Activated CD4-positive, CD25-positive, alpha-beta regulatory T cell treated with anti-CD3 and anti-CD28 coated beads, Interleukin-2, amount 50 U/mL, for 24 hours (primary cell): ENCODE data around the gene PPIL4.
A peak's percentile ranks its signal among the peaks of the same experiment; 100 is the strongest.
"Not testable (repeated sequence)": the region's sequence is repeated elsewhere in the genome, so short reads cannot be mapped to it uniquely, and the experiment has no call there.

Experiments used
- ATAC-seq, 2 donors: fragments of 150-1000 bp; cut with Tn5 transposase; one replicate each; pipeline ENCODE4 v1.10.0; 2021; ENCODE audit warnings: mild to moderate bottlenecking in 1 of 2, moderate library complexity in 1 of 2

Gene PPIL4

DNA sequence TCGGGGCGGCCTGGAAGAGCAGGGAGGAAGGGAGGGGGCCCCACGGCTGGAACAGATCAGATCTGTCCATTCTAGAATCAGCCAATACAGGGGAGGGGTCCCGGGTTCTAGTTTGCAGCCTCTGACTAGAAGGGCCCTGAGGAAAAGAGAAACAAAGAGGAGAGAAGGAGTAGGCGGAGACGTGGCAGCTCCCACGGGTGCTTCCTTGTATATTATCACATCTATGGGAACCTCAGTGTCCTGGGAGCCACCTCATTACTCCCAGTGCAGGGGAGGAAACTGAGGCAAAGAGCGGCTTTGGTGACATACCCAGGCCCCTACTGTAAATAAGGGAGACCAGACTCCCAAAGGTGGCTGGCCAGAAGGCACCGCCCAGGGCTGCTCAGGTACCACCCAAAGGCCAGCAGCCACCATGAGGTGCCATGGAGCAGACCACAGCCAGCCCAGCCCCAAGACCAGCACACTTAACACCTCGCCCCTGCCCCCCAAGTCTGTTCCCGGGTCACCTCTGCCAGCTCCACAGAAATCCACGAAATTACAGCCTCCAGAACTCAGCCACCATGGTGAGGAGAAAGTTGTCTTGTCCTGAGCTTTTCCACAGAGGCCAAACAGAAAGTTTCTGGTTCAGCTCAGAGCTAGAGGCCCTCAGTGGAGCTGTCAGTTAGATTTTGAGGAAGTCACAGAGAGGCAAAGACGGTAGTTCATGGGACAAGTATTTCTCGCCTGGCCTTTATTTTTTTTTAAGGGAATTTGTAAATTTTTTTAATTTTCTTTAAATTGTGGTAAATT, 63.1 kb downstream of the PPIL4 start:
- ATAC-seq, result no peak

DNA sequence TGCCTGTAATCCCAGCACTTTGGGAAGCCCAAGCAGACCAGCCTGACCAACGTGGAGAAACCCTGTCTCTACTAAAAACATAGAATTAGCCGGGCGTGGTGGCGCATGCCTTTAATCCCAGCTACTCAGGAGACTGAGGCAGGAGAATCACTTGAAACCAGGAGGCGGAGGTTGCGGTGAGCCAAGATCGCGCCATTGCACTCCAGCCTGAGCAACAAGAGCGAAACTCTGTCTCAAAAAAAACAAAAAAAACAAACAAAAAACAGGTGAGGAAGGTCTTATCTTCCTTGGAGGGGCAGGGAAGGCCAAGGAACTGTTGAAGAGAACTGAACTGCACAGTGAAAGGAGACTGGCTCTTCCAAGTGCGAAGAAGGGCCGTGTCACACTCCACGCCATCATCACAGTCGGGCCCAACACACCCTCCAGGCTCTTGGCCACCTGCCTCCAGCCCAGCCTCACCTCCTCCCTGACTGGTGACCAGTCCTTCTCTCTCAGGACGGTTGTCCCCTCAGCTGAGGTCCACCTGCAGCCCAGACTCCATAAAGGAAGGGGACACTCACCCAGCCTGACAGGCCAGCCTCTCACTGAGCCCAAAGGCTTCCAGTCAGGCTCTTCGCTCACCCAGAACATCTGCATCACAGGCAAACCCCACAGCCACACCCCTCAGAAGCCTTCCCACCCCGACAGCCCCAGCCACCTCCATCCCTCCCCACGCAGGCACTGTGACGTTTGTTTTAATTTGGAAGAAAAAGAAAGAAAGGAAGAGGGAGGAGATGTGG, 65.2 kb downstream of the PPIL4 start:
- ATAC-seq, result peak; percentile 21 to 27

DNA sequence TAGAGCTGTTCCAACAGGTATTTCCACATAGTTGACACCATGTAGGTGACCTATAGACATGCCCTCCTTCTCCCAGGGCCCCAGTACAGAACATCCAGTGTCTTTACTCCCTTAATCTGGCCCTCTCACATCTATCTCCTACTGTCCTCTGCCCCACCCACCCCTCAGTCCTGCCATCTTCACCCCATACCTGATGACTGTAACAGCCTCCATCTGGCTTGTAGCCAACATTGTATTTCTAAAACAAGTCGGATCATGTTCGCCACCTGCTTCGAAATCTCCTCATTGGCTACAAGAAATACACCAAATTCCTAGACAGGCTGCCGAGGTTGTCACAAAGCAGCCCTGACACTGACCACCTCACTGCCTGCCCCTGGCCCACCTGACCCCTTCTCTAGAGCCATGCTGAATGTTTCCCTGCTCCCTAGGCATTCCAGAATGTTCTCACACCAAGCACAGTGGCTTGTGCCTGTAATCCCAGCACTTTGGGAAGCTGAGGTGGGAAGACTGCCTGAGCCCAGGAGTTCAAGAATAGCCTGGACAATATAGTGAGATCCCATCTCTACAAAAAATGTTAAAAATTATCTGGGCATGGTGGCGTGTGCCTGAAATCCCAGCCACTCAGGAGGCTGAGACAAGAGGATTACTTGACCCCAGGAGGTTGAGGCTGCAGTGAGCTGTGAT, 67.1 kb downstream of the PPIL4 start:
- ATAC-seq, result no peak

DNA sequence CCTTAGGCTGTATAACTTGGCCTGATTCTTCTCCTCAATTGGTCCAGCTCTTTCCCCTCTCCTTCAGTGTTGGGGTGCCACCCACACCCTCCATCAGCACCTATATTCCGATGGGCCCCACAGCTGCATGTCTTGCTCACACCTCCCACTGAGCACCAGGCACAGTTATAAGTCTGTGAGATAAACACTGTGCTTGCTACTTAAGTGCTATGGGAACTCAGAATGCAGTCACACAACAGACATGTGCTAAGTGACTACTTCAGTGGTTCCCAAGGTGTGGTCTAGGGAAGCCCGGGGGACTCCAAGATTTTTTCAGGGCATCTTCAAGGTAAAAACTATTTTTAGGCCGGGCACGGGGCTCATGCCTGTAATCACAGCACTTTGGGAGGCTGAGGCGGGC, 68.3 kb downstream of the PPIL4 start:
- ATAC-seq, result peak; percentile 18 to 37

DNA sequence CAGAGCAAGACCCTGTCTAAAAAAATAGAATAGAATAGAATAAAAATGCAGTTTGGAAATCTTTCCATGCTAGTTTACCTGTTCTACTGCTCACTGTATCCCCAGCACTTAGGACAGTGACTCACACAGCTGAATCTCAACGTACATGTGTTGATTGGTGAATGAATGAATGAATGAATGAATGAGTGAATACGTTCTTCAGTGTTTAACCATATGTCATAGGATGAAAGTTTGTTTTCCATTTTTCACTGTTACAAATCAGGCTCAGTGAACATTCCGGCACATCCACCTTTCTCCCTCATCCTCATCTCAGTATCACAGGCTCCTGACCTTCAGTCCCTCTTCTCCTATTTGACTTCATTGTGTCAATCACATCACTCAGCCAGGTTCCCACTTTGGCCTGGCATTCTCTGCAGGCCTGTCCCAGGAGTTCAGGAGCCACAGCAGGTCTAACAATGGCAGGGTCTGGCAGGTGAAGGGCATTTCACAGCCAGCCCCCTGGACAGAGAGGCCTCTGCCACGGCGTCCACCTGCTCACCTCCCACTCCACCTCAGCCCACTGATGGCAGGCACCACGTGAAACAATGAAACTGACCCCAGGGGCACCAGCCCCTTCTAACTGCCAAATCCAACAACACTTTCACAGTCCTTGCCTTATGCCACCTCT, 68.9 kb downstream of the PPIL4 start:
- ATAC-seq, result no peak

DNA sequence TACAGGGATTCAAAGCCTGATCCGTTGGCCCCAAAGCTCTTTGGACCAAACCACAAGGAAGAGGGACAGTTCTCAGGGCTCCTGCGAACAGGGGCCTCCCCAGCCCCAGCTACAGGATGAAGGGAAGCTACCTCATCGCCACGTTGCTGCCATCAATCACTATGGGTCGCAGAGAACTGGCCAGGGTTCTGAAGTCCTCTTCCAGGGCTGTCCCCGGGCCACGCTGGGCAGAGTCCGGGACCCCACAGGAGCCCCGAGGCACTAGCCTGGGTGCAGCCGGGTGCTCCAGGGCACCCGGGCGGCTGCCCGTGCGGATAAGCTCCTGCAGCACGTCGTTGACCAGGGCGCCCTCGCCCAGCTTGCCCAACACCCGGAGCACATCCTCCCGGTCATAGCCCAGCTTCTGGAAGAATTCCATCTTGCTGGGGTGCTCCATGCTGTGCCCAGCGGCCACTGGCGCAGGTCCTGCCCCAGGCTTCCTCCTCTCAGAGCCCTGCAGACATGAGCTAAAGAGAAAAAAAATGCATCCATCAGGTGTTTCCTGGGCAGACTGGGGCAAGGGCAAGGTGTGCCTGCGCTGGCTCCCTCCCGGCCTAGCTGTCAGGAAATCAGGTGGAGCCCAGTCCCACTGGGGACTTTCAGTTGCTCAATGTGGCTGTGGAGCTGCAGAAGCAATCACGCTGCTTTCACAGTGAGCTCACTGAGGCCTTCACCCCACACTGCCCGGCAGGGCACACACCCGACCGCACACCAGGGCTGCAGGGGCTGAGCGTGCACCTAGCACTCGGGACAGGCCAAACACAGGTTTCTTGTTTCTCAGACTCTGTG, 71.5 kb downstream of the PPIL4 start:
- ATAC-seq, result no peak

DNA sequence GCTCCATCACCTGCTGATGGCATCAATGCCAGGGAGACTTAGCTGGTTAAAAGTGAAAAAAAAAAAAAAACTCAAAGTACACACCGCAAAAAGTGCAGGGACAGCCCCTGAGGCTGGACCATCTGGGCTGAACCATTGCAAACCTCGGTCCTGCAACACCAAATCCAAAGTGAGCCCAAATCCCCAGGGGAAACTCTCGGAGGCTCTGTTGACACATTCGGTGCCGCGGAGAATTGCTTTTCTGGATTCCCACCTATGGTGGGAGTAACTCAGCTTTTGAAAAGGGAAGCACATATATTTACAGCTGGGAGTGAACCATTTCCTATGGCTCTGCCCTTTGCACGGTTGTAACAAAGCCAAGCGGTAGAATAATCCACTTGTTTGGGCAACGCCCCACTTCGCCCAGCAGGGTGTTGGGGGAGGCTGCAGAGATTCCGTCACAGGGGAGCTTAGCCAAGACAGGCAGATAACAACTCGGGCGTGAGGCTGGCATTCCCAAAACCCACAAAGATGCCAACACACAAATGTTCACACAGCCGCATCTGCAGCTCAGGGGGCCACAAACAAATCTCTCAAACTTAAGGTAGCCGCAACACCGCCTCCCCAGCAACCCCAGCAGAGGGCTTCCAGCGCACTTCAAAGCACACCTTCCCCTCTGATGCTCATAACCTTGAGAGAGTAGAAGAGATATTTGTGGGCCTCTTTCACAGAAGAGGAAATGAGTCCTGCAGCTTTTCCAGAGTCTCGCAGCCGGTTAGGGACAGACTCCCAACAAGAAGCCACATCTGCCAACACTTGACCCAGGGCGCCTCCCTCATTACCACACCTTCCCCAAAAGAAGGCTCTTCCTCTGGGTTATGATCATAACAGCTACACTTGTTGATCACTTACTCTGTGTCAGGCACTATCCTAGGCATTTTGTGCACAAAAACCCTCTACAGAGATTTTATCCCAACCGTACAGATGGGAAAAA, 72.5 kb downstream of the PPIL4 start:
- no peak for ATAC-seq

DNA sequence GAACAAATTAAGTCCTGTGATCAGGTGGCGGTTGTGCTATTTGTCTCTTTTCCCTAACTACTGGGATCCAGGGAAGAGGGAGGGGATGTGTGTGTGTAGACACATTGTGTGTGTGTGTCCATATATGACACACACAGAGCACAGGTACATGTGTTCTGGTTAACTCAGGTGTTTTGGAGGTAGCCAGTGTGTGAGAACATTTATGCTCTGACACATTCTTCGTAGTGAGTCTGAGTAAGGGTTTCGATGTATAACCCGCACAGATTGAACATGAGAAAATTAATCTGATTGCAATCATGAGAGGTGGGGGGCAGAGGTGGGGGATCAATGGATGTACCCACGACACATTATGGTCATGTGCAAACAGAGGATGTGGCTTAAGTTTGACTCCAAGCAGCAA, 73.6 kb downstream of the PPIL4 start:
- peak; percentile 78 to 82 for ATAC-seq

DNA sequence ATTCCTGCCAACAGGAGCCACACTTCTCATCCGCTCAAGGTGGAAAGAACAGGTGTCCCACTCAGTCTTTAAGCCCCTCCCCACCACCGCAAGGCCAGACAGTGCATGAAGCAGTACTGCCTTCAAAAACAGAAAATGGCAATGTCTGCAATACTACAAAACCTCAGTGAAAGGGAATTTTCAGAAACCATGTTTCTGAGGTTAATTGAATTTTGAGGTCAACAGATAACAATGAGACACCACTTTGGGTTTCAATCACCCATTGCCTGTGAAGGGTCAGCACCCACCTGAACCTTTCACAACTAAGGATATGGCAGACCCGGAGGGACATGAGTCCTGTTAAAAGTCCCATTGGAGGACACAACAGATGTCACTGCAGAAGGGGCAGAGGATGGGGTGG, 74.0 kb downstream of the PPIL4 start:
- ATAC-seq, result peak; percentile 54 to 60

DNA sequence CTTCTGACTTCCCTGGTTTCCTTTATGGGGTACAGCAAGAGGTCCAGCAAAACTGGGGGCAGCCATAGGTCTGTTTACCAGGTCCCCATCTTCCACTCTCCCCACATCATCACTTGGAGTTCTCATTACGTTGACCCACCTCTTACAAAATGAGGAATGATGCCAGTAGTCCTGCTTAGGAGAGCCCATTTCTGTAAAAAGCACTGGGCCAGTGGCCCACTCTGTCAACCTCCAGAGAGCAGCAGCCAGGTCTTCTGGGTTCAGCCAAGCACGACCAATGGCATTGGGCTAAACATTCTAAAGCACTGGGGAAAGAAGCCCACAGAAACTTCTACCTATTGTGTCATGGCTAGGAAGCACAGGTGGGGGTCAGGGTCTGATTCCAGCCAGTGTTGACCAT, 74.9 kb downstream of the PPIL4 start:
- ATAC-seq, result no peak

DNA sequence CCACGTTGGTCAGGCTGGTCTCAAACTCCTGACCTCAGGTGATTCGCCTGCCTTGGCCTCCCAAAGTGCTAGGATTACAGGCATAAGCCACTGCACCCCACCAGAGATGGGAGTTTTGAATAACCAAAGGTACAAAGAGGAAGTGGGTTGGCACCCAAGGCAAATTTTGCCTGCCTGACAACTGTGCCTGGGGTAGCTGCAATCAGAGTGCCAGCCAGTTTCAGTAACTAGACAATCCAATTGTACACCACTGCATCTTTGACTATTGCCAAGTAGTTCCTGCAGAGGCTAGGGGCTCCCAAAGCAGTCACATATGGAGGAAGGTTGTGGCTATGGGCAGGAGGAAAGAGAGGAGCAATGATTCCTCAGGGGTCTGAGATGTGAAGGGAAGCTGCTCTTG, 77.7 kb downstream of the PPIL4 start:
- no peak for ATAC-seq

DNA sequence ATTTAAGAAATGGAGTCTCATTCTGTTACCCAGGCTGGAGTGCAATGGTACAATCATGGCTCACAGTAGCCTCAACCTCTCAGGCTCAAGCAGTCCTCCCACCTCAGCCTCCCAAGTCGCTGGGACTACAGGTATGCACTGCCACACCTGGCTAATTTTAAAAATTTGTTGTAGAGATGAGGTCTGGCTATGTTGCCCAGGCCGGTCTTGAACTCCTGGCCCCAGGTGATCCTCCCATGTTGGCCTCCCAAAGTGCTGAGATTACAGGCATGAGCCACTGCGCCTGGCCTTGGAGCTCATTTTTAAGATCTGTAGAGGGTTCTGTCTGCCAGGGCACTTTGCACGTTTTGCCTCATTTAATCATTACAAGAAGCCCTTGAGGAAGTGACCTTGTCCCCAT, 78.6 kb downstream of the PPIL4 start:
- no peak for ATAC-seq

DNA sequence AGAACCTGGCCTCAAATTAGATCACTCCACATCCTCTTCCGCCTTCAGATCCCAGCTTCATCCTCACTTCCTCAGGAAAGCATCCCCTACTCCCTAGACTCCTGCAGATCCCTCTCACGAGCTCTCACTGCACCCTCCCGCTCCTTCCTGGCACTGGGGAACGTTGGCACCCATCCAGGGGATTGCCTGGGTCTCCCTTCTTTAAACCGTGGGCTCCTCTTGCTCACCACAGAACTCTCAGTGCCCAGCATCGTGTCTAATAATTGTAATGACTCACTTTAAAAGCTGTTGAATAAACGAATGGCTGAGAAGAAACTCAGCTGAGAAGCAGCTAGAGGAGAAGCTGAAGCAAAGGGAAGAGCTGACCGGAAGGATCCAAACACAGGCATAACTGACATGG, 81.4 kb downstream of the PPIL4 start:
- ATAC-seq, result peak; percentile 37 to 46

DNA sequence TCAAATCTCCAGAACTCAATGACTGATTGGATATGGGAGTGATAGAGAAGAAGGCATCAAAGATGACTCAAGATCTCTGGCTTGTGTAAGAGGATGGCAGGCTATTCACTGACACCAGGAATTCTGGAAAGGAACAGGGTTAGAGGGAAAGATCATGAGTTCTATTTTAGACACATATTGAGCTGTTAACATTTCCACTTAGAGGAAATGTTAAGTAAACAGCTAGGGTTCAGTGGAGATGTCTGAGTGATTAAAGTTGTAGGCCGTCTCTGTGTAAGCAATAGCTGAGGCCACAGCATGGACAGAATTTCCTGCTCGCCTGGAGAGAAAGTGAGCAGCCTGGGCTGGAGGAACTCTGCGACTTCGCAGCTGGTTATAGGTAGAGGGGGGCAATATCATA, 82.1 kb downstream of the PPIL4 start:
- no peak for ATAC-seq

DNA sequence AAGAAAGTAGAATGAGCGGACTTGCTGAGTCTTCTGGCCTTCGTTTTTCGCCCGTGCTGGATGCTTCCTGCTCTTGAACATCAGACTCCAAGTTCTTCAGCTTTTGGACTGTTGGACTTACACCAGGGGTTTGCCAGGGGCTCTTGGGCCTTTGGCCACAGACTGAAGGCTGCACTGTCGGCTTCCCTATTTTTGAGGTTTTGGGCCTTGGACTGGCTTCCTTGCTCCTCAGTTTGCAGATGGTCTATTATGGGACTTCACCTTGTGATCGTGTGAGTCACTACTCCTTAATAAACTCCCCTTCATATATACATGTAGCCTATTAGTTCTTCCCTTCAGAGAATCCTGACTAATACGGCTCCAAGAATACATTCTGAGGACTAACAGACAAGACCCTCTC, 83.1 kb downstream of the PPIL4 start:
- not testable (repeated sequence) for ATAC-seq

DNA sequence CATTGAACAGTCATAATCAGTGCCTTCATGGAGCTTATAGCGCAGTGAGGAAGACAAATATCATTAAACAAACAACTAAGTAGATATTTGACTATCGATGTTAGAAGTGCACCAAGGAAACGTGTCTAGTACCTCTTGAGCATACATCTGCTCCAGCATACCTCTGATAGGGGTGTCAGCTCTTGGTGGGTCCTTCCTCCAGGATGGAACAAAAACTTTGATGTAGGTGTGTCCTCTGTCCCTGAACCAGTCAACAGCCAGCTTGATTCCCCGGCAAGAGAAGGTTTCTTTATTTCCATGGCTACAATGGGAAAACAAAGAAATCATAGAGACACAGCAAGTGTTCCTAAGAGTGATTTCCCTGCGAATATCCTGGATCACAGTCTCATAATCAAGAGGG, 84.2 kb downstream of the PPIL4 start:
- ATAC-seq, result no peak

DNA sequence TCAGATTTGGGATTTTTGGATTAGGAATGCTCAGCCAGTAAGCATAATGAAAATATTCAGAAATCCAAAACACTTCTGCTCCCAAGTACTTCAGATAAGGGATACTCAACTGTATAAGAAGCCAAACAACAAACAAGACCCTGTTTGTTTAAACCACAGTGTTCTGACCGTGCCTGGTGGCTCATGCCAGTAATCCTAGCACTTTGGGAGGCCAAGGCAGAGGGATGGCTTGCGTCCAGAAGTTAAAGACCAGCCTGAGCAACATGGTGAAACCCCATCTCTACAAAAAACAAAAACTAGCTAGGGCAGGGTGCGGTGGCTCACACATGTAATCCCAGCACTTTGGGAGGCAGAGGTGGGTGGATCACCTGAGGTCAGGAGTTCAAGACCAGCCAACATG, 85.6 kb downstream of the PPIL4 start:
- not testable (repeated sequence) for ATAC-seq

DNA sequence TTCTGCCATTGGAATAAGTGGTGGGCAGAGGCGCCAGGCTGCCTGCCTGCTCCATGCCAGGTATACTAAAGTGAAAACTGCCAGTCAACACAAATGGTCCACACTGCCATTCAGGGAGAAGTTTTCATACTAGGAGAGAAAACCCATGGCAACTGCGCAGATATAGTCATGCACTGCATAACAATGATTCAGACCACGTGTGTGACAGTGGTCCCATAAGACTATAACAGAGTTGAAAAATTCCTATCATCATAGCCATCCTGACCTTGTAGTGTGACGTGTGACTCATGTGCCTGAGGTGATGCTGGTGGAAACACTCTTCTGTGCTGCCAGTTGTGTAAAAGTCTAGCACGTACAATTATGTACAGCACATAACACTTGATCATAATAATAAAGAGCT, 86.1 kb downstream of the PPIL4 start:
- ATAC-seq, result peak; percentile 52 to 61

DNA sequence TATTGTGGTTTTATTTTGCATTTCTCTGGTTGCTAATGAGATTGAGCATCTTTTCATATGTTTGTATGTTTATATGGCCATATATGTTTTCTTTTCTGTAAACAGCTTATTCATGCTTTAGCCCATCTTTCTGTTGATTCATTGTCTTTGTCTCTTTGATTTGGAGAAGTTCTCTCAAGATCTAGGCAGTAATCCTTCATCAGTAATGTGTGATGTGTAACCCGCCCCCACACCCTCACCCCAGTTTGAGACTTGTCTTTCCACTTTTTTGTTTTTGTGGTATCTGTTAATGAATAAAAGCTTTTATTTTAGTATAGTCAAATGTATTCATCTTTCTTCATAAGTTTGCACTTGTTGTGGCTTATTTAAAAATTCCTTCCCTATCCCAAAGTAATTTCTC, 87.0 kb downstream of the PPIL4 start:
- peak in 1 of 2 donors; percentile 36 for ATAC-seq

DNA sequence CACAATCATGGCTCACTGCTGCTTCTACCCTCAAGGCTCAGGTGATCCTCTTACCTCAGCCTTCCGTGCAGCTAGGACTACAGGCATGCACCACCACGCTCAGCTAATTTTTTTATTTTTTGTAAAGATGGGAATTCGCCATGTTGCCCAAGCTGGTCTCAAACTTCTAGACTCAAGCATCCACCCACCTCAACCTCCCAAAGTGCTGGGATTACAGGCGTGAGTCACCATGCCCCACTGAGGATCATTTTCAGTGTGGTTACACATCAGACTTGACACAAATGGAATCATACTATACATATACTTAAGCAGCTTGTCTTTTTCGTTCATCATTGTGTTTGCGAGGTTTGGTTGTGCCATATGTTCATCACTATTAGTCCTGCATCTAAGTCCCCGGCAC, 87.6 kb downstream of the PPIL4 start:
- peak; percentile 12 to 42 for ATAC-seq

DNA sequence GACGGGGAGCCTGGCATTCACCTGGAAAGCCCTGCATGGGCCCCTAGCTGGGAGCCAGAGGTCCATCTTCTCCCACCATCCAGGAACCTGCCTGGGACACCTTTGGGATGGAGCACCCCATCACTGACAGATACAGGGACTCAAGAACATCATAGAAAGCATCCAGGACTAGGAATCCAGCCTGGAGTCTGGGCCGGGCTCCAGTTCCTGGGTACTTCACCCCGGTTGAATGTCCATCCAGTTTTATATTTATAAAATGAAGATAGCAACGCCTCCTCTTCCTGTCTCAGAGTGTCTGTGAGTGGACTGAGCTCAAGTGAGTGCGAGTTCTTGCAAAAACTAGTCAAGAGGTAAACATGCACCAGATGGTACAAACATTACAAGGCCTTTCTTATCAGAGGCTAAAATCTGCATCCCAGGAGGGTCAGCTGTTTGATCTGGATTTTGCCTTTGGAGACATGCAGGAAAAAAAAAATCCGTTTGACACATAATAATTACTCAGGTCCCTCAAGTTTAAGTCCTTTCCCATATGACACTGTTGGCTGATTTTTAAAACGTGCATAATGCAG, 88.4 kb downstream of the PPIL4 start:
- ATAC-seq, result no peak
